AG09319 (cell line): ENCODE results near the gene DZIP1.

Source experiments
- DNase-seq: peaks from one replicate; pipeline ENCODE4 v3.0.0-alpha.2; 2010; ENCODE audit warnings: low read depth; ENCODE audit errors: extremely low read depth
- TF ChIP-seq, protein P1 (sequence below): IDR thresholded peaks from 2 replicates; pipeline ENCODE4 v1.5.1; 2011; ENCODE audit warnings: low read depth, mild to moderate bottlenecking, inconsistent platforms, low read length, moderate library complexity

The DZIP1 gene

DNA sequence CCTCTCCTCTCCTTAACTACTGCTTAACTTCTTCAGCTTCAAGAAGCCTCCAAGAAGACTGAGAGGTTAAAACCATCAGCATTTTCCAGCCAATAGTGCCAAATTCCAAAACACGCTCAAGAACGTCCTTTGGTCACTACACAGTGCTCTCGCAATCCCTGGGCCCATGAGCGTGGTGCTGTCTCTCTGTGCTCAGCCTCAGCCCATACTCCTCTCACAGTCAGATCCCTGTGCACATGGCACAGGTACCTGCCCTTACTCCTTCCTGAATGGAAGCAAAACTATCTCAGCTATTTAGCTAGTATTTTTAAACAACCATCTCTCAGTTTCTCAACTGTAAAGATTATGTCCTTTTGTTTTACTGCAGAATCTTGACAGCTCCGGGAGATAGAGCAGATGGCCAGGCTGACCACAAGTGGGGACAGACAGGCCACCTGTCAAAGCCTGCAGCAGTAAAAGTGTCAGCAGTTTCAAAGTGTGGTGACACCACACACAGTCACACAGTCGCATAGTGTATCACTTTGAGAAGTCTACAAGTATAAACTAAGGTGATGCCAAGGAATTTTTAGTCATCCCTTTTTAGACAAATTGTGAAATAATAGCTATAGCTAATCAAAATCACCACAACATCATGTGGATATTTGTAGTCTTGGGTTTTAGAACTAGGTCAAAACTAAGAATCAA is 35.7 kb downstream of the DZIP1 start:
- TF ChIP-seq, protein P1, sequence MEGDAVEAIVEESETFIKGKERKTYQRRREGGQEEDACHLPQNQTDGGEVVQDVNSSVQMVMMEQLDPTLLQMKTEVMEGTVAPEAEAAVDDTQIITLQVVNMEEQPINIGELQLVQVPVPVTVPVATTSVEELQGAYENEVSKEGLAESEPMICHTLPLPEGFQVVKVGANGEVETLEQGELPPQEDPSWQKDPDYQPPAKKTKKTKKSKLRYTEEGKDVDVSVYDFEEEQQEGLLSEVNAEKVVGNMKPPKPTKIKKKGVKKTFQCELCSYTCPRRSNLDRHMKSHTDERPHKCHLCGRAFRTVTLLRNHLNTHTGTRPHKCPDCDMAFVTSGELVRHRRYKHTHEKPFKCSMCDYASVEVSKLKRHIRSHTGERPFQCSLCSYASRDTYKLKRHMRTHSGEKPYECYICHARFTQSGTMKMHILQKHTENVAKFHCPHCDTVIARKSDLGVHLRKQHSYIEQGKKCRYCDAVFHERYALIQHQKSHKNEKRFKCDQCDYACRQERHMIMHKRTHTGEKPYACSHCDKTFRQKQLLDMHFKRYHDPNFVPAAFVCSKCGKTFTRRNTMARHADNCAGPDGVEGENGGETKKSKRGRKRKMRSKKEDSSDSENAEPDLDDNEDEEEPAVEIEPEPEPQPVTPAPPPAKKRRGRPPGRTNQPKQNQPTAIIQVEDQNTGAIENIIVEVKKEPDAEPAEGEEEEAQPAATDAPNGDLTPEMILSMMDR = no peak
- DNase-seq = no peak

- DNase-seq = no peak
- TF ChIP-seq, protein P1 = no peak
Measured at GRCh38 chr13:95607366-95607765, 37.1 kb downstream of the DZIP1 start.

DNA sequence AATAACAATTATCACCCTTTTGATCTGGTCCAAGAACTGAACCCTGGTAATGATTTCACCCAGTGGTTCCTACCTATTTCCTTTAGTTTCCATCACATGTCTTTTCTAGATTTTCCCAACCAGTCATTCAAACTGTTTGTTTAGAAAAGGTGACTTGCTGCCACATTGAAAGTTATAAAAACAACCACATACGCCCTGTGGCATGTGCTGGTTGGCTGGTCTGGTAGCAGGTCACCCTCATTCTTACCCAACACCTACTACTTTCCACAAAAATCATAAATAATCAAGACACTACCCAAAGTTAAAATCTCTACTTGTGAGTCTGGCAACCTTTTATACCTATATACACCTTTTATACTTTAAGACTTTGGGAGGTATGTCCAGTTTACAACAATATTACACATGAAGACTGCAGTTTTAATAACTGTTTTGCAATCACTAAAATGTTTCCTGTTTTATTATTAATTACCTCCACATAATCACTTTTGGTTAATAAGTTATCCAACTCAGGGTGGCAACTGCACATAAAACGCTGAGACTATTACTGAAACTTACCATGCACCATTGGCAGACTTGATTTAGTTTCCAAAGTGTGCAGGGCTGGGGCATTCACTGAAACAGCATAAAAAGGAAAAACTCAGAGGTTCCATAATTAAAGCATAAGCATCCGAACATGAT is 38.9 kb downstream of the DZIP1 start:
- DNase-seq = no peak
- TF ChIP-seq, protein P1 = no peak

GRCh38 chr13:95604556-95604915 is 40.0 kb downstream of the DZIP1 start:
- DNase-seq = no peak
- TF ChIP-seq, protein P1 = no peak

DNA sequence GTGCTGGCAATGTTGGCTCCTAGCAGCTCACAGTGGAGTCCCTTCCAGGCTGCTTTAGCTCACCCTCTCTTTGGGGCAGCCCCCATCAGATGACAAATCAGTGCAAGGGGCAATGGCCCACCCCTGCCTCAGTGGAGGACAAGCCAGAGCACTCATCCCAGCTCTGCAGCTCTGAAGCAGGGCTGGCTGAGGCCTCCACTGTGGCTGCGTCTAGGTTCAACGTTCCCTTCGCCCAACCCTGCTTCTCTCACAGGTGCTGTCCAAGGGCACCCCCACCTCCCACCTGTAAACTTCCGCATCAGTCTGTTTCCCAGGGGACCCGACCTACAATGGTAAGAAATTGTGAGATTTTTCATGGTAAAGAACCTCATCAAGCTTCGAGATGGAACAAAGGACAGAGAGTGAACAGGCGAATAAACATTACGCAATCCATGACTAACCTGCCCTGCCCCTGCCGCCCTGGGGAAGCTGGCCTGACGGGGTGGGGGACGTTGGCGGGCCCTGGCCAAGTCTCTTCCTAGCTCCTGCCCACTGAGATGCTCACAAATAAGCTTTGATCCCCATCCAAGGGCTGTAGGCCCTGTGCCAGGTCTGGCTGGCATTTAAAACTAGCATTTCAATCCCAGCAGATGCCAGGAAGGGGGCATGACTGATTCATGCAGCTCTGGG is 40.5 kb downstream of the DZIP1 start:
- no peak for DNase-seq
- TF ChIP-seq, protein P1 = no peak

DNA sequence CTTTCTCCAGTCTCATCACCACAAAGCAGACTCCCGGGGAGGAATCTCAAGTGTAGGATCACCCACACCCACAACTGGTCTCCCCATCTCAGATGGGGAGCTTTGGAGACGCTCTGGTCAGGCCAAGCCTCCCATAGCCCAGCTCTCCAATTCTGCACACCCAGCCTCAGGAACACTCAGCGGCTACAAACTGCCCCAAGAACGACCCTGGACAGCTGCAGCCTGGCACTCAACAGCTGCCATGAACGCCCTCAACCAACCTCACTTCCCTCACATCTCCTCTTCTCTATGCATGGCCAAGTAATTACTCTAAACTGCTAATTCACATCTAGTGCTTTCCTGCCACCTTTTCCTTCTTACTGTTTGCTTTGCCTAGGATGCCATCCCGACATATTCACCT is 42.6 kb downstream of the DZIP1 start:
- TF ChIP-seq, protein P1 = no peak
- DNase-seq = no peak

DNA sequence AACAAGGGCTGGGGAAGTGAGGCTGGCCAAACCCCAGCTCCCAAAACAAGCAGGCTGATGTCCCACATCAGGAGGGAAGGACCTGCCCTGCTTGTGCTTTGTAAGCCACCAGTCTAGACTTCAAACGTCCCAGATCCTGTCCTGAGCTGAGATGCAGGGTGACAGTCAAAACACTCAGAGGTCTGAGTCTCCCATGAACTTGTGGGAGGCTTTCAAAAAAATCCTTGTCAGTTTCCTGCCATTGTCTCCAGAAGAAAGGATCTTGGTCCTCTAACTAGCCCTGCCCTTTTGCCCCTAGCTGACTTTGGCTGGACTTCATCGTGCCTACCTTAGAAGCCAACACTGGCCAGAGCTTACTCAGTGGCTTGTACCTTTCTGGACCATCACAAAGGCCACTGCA is 43.3 kb downstream of the DZIP1 start:
- no peak for DNase-seq
- TF ChIP-seq, protein P1 = no peak
